Stimulated activated CD4-positive, alpha-beta T cell treated with anti-CD3 and anti-CD28 coated beads, TNF-alpha, amount 100 ng/mL, for 1 hour (primary cell): ENCODE measurements around the gene OXNAD1.

ENCODE experiments used
- DNase-seq, 3 donors: peaks; one replicate each; pipeline ENCODE4 v3.0.0-alpha.2; 2020; ENCODE audit warnings: low read depth in 3 of 3, low spot score in 1 of 3

The OXNAD1 gene

GRCh38 chr3:16325850-16326249, 60.8 kb downstream of the OXNAD1 start:
- DNase-seq = no peak

GRCh38 chr3:16326724-16327349, 61.8 kb downstream of the OXNAD1 start:
- DNase-seq = no peak

- no peak for DNase-seq
Measured at GRCh38 chr3:16328124-16328523, 63.1 kb downstream of the OXNAD1 start.

- DNase-seq = no peak
Measured at GRCh38 chr3:16329036-16329825, 64.2 kb downstream of the OXNAD1 start.

DNA sequence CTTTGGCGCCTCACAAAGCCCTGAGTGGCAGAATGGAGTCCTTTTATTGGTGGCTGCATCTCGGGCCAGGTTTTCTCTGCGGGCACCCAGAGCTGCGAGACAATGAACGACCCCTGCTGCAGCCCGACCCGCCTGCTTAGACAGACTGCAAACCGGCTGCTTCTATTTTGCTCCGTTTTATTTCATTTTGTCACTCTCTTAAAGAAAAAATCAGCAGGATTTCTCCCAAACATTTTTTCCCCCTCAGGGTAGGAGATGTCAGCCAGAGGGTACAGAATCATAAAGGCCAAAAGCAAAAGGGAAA, 64.8 kb downstream of the OXNAD1 start:
- DNase-seq = no peak

DNA sequence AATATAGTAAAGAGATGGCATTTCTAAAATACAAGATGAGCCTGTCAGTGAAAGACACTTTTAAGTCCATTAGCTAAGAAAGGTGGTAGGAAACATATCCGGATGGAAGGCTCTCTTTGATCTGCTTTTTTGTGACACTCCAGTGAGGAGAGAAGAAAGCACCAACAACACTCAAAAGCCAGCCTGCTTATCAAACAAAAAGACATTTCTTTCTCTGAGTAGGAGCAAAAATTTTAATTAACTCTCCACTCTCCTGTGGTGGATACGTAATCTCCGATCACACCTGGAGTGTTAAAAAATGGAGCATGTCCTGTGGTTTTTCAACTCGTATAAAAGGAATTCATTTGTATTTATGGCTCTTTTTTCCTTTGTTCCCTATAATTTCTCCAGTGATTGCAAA, 65.3 kb downstream of the OXNAD1 start:
- DNase-seq = no peak

DNA sequence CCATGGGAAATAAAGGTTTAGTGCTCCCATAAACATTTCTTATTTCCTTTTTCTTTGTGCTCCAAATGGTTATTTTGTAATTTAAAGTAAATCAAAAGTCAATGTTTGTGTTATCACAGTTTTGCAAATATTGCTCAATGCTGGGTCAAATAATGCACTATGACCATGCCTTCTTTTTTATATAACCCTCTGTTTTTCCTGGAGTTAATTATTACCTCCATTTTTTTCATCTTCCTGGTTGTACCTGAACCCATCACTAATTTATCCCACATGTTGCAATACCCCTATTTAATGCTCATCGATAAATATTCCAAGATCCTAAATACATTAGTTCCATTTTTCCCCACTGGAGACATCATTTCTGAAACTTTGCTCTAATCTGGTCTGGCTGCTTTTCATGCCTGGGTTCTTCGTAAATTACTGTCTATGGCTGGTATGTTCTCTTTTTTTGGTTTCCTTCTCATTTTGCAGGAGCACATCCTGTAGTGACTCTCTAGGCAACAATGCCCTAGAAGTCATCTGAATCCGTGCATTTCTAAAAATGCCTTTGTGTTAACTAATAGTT, 66.4 kb downstream of the OXNAD1 start:
- no peak for DNase-seq

DNA sequence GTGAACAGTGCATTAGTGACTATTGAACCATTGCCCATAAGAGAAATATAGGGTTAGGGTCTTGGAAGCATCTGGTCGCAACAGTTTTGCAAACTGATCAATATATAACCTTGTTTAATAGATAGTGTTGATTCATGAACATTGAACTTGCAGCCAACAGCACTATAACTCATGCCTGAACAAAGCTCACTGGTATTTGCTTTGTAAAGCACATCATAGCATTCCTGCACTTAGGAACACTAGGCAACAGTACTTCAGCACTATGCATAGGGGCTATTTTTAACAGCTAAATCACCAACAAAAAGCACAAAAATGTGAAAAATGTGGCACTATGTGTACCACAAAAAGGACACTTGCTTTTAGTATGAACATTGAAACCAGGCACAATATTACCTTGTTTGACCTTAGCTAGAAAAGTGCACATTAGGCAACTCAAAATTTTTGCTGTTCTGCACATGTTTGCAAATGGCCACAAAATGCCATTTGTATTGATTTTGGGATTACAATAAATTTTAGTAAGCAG, 68.0 kb downstream of the OXNAD1 start:
- DNase-seq = no peak

DNA sequence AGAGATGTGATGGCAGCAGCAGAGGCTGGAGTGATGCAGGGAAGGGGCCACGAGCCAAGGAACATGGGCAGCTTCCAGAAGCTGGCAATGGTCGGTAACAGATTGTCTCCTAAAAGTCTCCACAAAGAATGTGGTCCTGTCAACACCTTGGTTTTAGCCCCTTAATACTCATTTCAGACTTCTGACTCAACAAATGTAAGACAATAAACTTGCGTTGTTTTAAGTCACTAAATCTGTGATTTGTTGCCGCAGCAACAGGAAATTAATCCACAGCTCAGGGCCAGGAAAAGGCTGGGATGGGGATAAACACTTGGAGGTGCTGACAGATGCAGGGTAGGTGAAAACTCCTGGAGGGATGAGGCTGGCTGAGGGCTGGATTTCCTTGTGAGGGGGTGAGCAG, 69.9 kb downstream of the OXNAD1 start:
- no peak for DNase-seq

DNA sequence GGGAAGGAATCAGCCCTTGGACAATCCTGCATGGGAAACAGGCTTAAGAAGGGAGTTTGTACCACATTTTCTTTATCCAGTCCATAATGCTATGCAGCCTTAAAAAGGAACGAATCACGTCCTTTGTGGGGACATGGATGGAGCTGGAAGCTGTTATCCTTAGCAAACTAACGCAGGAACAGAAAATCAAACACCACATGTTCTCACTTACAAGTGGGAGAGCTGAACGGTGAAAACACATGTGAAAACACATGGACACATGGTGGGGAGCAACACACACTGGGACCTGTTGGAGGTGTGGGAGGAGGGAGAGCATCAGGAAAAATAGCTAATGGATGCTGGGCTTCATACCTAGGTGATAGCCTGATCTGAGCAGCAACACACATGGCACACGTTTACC, 70.3 kb downstream of the OXNAD1 start:
- DNase-seq = no peak

GRCh38 chr3:16335772-16336645, 71.0 kb downstream of the OXNAD1 start:
- no peak for DNase-seq

DNA sequence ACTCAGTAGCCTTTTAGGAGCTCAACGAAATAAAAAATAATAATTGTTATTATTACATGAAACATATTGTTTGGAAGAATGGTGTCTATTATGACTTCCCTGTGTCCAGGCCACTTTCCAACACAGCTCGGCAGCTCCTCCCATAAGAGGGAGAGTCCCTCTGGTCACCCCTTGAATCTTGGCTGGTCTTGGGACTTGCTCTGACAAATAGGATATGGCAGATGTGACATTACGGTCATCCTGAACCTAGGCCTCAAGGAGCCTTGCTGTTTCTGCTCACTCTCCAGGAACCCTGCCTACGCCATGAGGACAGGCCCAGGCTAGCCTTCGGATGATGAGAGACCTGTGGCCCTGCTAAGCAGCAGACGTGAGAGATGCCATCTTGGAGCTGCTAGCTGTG, 71.8 kb downstream of the OXNAD1 start:
- no peak for DNase-seq

DNA sequence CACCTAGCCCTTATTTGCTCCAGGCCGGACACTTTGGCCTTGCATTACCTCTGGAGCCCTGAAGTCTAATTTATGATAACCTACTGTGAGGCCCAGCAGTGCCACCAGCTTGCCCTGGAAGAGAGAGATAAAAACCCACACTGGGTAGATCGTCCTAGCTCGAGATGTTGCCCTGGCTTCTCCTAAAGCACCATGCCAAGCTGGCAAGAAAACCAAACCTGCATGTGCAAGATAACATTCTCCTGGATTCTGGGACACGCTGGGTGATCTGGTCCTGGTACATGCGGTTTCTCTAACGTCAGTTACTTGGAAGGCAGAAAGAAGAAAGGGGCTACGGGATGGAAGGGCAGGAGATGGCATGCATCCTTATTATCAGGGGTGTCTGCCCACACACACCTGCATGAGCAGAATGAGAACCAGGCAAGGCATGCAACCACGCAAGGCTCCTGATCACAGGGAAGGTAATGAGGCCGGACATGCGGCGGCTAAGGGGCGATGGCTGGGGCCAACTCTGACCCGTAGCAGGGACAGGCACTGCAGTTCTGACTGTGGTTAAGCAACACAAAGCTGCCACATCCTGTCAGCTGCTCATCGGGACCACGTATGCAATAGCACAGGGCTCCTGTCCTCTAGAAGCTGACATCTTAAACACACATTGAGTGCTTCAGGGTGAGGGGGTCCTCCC, 73.0 kb downstream of the OXNAD1 start:
- DNase-seq = no peak

- DNase-seq = no peak
Measured at GRCh38 chr3:16338999-16339398, 74.0 kb downstream of the OXNAD1 start.

DNA sequence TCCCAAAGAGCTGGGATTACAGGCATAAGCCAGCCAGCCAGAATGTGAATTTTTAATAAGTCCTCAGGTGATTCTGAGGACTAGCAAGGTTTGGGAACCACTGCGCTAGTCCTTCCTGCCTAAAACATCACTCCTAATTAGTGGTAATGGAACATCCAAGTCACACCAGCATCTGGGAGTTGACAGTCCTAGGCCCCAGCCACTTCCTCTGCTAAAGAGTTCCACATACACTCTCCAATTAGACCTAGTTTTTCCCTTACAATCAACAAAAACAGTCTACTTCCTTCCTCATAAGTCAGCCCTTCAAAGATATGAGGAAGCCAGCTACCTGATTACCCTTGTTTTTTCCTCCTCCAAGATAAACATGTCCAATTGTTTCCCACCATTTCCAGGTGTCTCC, 78.1 kb downstream of the OXNAD1 start:
- no peak for DNase-seq

- no peak for DNase-seq
Measured at GRCh38 chr3:16346413-16347081, 81.5 kb downstream of the OXNAD1 start.

- DNase-seq = no peak
Measured at GRCh38 chr3:16347548-16347947, 82.5 kb downstream of the OXNAD1 start.

GRCh38 chr3:16349986-16350596, 85.1 kb downstream of the OXNAD1 start:
- no peak for DNase-seq

DNA sequence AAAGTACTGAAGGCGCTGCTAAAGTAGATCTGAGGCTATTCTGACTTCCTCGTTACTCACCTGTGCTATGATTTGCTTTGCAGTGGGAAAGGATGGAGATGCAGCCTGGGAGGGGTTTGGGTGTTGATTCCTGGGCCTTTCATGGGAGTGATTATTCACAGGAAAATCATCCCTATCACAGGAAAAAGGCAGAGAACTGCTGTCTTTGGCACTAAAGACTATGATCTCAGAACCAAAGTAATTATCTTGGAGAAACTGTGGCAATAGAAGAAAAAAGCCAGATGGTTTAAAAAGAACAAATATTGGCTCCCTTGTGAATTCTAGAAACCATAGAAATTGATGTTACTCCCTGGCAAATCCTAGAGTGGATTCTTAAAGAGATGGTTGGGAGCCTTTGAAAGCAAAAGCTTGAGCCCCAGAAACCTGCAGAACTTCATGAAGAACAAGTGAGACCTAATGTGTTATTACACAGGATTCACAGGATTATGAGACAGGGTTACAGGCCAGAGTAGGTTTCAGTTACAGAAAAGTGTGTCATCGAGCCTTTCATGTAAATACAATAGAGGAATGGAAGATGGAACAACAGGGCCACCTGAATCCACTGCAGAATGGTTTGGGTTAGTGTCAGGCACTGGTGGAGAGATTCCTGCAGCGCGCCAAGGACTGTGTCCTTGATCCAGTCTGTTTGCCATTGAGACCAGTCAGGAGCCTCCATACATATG, 85.7 kb downstream of the OXNAD1 start:
- DNase-seq = no peak
